Measurements from ENCODE around the gene ATP8A1.

DNA sequence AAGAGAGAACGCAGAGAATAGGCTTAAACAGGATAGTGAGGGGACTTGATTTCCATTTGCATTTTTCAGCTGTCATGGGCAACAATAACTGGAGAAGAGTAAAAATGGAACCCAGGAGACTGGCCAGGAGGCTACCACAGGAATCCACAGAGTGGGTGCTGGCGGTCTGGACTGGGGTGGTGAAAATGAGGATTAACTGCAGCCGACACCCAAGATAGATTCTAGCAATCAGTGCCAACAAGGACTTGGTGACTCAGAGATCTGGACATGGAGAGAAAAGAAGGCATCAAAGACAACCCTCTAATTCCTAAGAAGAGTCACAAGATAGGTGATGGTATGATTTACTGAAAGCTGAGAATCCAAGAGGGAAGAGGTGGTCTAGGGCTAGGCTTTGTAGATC is 102.8 kb downstream of the ATP8A1 start:
- TF ChIP-seq, protein P1, sequence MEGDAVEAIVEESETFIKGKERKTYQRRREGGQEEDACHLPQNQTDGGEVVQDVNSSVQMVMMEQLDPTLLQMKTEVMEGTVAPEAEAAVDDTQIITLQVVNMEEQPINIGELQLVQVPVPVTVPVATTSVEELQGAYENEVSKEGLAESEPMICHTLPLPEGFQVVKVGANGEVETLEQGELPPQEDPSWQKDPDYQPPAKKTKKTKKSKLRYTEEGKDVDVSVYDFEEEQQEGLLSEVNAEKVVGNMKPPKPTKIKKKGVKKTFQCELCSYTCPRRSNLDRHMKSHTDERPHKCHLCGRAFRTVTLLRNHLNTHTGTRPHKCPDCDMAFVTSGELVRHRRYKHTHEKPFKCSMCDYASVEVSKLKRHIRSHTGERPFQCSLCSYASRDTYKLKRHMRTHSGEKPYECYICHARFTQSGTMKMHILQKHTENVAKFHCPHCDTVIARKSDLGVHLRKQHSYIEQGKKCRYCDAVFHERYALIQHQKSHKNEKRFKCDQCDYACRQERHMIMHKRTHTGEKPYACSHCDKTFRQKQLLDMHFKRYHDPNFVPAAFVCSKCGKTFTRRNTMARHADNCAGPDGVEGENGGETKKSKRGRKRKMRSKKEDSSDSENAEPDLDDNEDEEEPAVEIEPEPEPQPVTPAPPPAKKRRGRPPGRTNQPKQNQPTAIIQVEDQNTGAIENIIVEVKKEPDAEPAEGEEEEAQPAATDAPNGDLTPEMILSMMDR (IDR thresholded peaks at IDR 0.05; ENCODE audit: low read depth, low read length, poor library complexity, severe bottlenecking) = no peak
- no peak for TF ChIP-seq EZH2phosphoT487 (IDR thresholded peaks at IDR 0.05; ENCODE audit: borderline replicate concordance, low read length)
